GM19328 (cell line): ENCODE data around the gene CDH4.

ENCODE experiments used
- ATAC-seq: cut with Tn5 transposase; IDR thresholded peaks from one replicate; pipeline ENCODE4 v1.9.1; 2021; ENCODE audit warnings: mild to moderate bottlenecking, moderate library complexity; ENCODE audit not compliant: unreplicated experiment

The CDH4 gene

GRCh38 chr20:61856626-61857413 lies 604.8 kb downstream of the CDH4 start:
- no peak for ATAC-seq

GRCh38 chr20:61857414-61857775 lies 605.3 kb downstream of the CDH4 start:
- ATAC-seq = no peak

- ATAC-seq = no peak
Observed at GRCh38 chr20:61857884-61858283, 605.8 kb downstream of the CDH4 start.

- no peak for ATAC-seq
Observed at GRCh38 chr20:61859767-61860166, 607.7 kb downstream of the CDH4 start.

- no peak for ATAC-seq
Observed at GRCh38 chr20:61860260-61860987, 608.4 kb downstream of the CDH4 start.

- ATAC-seq = no peak
Observed at GRCh38 chr20:61861054-61861841, 609.2 kb downstream of the CDH4 start.

- no peak for ATAC-seq
Observed at GRCh38 chr20:61861858-61862257, 609.8 kb downstream of the CDH4 start.

- no peak for ATAC-seq
Observed at GRCh38 chr20:61862881-61863280, 610.8 kb downstream of the CDH4 start.

GRCh38 chr20:61864481-61864880 lies 612.4 kb downstream of the CDH4 start:
- ATAC-seq = no peak

- ATAC-seq = no peak
Observed at GRCh38 chr20:61865353-61865752, 613.3 kb downstream of the CDH4 start.

- ATAC-seq = no peak
Observed at GRCh38 chr20:61866165-61866564, 614.1 kb downstream of the CDH4 start.

GRCh38 chr20:61868006-61868405 lies 615.9 kb downstream of the CDH4 start:
- ATAC-seq = no peak

- no peak for ATAC-seq
Observed at GRCh38 chr20:61868466-61869090, 616.5 kb downstream of the CDH4 start.

GRCh38 chr20:61869750-61870507 lies 617.9 kb downstream of the CDH4 start:
- ATAC-seq = no peak

GRCh38 chr20:61871160-61871559 lies 619.1 kb downstream of the CDH4 start:
- no peak for ATAC-seq

GRCh38 chr20:61871913-61872312 lies 619.9 kb downstream of the CDH4 start:
- ATAC-seq = no peak

- ATAC-seq = no peak
Observed at GRCh38 chr20:61872371-61872900, 620.4 kb downstream of the CDH4 start.

GRCh38 chr20:61873651-61874420 lies 621.8 kb downstream of the CDH4 start:
- no peak for ATAC-seq

- ATAC-seq = no peak
Observed at GRCh38 chr20:61874421-61875068, 622.5 kb downstream of the CDH4 start.
